Eye (tissue), 1 donor: ENCODE data around the gene TUT7.

Experiments
- DNase-seq: peaks from one replicate; pipeline ENCODE4 v3.0.0-alpha.2; 2015

Gene TUT7

GRCh38 chr9:86246752-86247161, 107.5 kb downstream of the TUT7 start:
- DNase-seq: no peak

GRCh38 chr9:86242071-86242470, 112.1 kb downstream of the TUT7 start:
- no peak for DNase-seq

GRCh38 chr9:86241216-86241615, 113.0 kb downstream of the TUT7 start:
- no peak for DNase-seq

GRCh38 chr9:86238861-86239770, 115.1 kb downstream of the TUT7 start:
- DNase-seq: no peak
